Activated CD8-positive, alpha-beta memory T cell treated with anti-CD3 and anti-CD28 coated beads for 36 hours (primary cell): ENCODE data around the gene ANO9. TPM values are rescaled to one million over a fixed set of nuclear protein-coding genes. Genes with fewer than 3 reads are reported as not detected.

Experiments
- CTCF ChIA-PET: fragments of 350-600 bp; sonication (Branson Sonifier 250); formaldehyde crosslinking; loops from one replicate; lab custom pipeline; 2021; ENCODE audit warnings: antibody characterized with exemption; lab: Charles Lee
- POLR2A ChIA-PET: fragments of 350-600 bp; sonication (Branson Sonifier 250); formaldehyde crosslinking; loops from one replicate; lab custom pipeline; 2021; ENCODE audit warnings: antibody characterized with exemption; lab: Charles Lee
- total RNA-seq, 2 experiments: library from RNA; stranded (reverse); gene quantifications; one replicate each; pipeline ENCODE4 v1.2.3, GENCODE V29; 2021

The ANO9 gene
- total RNA-seq, 2 experiments from 2014 or later, result 21.9 to 22.0 TPM

- ChIA-PET CTCF (interaction anchor here (1.6 kb wide), 1 partner anchor 48 kb away, joined by 3 read pairs; no protein-coding TSS in a partner anchor), POLR2A (interaction anchor here (0.6 kb wide), 1 partner anchor 11 kb away, joined by 3 read pairs; no protein-coding TSS in a partner anchor)
Measured at GRCh38 chr11:454801-455565, 13.2 kb upstream of the ANO9 start.

- ChIA-PET CTCF (interaction anchor here (1.2 kb wide), 1 partner anchor 47 kb away, joined by 6 read pairs; no protein-coding TSS in a partner anchor), POLR2A (no interaction called here)
Measured at GRCh38 chr11:454043-454442, 12.2 kb upstream of the ANO9 start.

GRCh38 chr11:453564-453963 lies 11.8 kb upstream of the ANO9 start:
- CTCF ChIA-PET, result interaction anchor here (0.6 to 1.2 kb wide), 3 partner anchors 38 to 65 kb away, joined by 3 to 6 read pairs (median 3); no protein-coding TSS in a partner anchor
- POLR2A ChIA-PET, result no interaction called here

- POLR2A ChIA-PET, result no interaction called here
- CTCF ChIA-PET, result interaction anchor here (0.6 to 1.2 kb wide), 3 partner anchors 39 to 66 kb away, joined by 3 to 6 read pairs (median 3); no protein-coding TSS in a partner anchor
Measured at GRCh38 chr11:452916-453527, 11.2 kb upstream of the ANO9 start.

- ChIA-PET POLR2A (no interaction called here), CTCF (interaction anchor here (1.2 to 4.8 kb wide), 2 partner anchors 12 to 40 kb away, joined by 3 to 23 read pairs; partner anchors contain the start of gene ANO9)
Measured at GRCh38 chr11:452203-452744, 10.5 kb upstream of the ANO9 start.

GRCh38 chr11:451738-452137 lies 9.9 kb upstream of the ANO9 start:
- CTCF ChIA-PET, result interaction anchor here (1.0 to 4.8 kb wide), 2 partner anchors 11 to 44 kb away, joined by 5 to 23 read pairs; partner anchors contain the start of gene ANO9
- POLR2A ChIA-PET, result interaction anchor here (4.6 kb wide), 1 partner anchor 36 kb away, joined by 25 read pairs; the partner anchor contains the start of gene SIGIRR

- ChIA-PET CTCF (interaction anchor here (0.8 to 4.8 kb wide), 3 partner anchors 10 to 200 kb away, joined by 3 to 23 read pairs (median 5); partner anchors contain the start of gene ANO9), POLR2A (interaction anchor here (0.5 to 4.6 kb wide), 3 partner anchors 35 to 130 kb away, joined by 4 to 25 read pairs (median 4); partner anchors contain the start of gene SIGIRR)
Measured at GRCh38 chr11:450809-451451, 9.1 kb upstream of the ANO9 start.

- ChIA-PET POLR2A (interaction anchor here (0.5 to 4.6 kb wide), 6 partner anchors 28 to 276 kb away, joined by 3 to 25 read pairs (median 4); partner anchors contain the start of genes RNH1 and SIGIRR), CTCF (interaction anchor here (0.8 to 4.8 kb wide), 8 partner anchors 10 to 200 kb away, joined by 3 to 24 read pairs (median 6); partner anchors contain the start of genes ANO9, RNH1 and SIGIRR)
Measured at GRCh38 chr11:449889-450808, 8.3 kb upstream of the ANO9 start, which contains the start of gene PTDSS2. PTDSS2 (plus strand) TSS chr11:450279; CDS start chr11:450456, 177 bp downstream.

GRCh38 chr11:447923-448731 lies 6.3 kb upstream of the ANO9 start:
- CTCF ChIA-PET, result interaction anchor here (0.6 to 4.8 kb wide), 24 partner anchors 8 to 277 kb away, joined by 3 to 24 read pairs (median 4); partner anchors contain the start of genes ANO9, BET1L, RIC8A and RNH1
- POLR2A ChIA-PET, result interaction anchor here (0.6 to 4.6 kb wide), 13 partner anchors 8 to 356 kb away, joined by 3 to 25 read pairs (median 4); partner anchors contain the start of genes BET1L, HRAS, RIC8A and RNH1

- ChIA-PET CTCF (interaction anchor here (0.9 to 1.5 kb wide), 2 partner anchors 71 to 72 kb away, joined by 3 to 4 read pairs; no protein-coding TSS in a partner anchor), POLR2A (interaction anchor here (4.6 kb wide), 1 partner anchor 31 kb away, joined by 25 read pairs; the partner anchor contains the start of gene SIGIRR)
Measured at GRCh38 chr11:446891-447290, 5.1 kb upstream of the ANO9 start.

GRCh38 chr11:445765-446588 lies 4.2 kb upstream of the ANO9 start:
- ChIA-PET POLR2A (no interaction called here), CTCF (interaction anchor here (0.9 to 1.5 kb wide), 2 partner anchors 72 to 73 kb away, joined by 3 to 4 read pairs; no protein-coding TSS in a partner anchor)

- POLR2A ChIA-PET, result no interaction called here
- CTCF ChIA-PET, result interaction anchor here (1.1 kb wide), 1 partner anchor 37 kb away, joined by 3 read pairs; no protein-coding TSS in a partner anchor
Measured at GRCh38 chr11:444396-445144, 2.8 kb upstream of the ANO9 start.

- ChIA-PET CTCF (interaction anchor here (1.0 to 1.7 kb wide), 2 partner anchors 47 to 285 kb away, joined by 3 to 4 read pairs; no protein-coding TSS in a partner anchor), POLR2A (no interaction called here)
Measured at GRCh38 chr11:443542-444199, 1.9 kb upstream of the ANO9 start.

- ChIA-PET CTCF (interaction anchor here (1.0 to 1.7 kb wide), 2 partner anchors 46 to 286 kb away, joined by 3 to 4 read pairs; no protein-coding TSS in a partner anchor), POLR2A (no interaction called here)
Measured at GRCh38 chr11:442611-443081, 835 bp upstream of the ANO9 start.
